NT2/D1 (cell line): ENCODE data around the gene NRP1.

Experiments
- DNase-seq: peaks from one replicate; pipeline ENCODE4 v3.0.0-alpha.2; 2011; ENCODE audit warnings: low read depth, low spot score
- H3K27me3 ChIP-seq: 2 replicates; pipeline ENCODE4 v1.6.0; 2011; ENCODE audit warnings: mild to moderate bottlenecking; ENCODE audit not compliant: insufficient read length, insufficient read depth
- H3K36me3 ChIP-seq: 2 replicates; pipeline ENCODE4 v1.6.1; 2011; ENCODE audit warnings: mild to moderate bottlenecking, low read length, mixed read lengths; ENCODE audit not compliant: insufficient read depth, insufficient read length
- H3K4me1 ChIP-seq: 2 replicates; pipeline ENCODE4 v1.5.1; 2011; ENCODE audit not compliant: insufficient read depth, insufficient read length
- H3K4me3 ChIP-seq: 2 replicates; pipeline ENCODE4 v1.5.1; 2011; ENCODE audit warnings: low read depth; ENCODE audit not compliant: insufficient read length
- H3K9ac ChIP-seq: 2 replicates; pipeline ENCODE4 v1.6.0; 2011; ENCODE audit warnings: low read depth; ENCODE audit not compliant: insufficient read length
- H3K9me3 ChIP-seq: 2 replicates; pipeline ENCODE4 v1.5.1; 2011; ENCODE audit warnings: mild to moderate bottlenecking, low read length; ENCODE audit not compliant: insufficient read depth
- SUZ12 ChIP-seq: IDR thresholded peaks from 2 replicates; pipeline ENCODE4 v1.6.1; 2011; ENCODE audit not compliant: insufficient read length, insufficient read depth; ENCODE audit errors: extremely low read depth
- YY1 ChIP-seq: IDR thresholded peaks from 2 replicates; pipeline ENCODE4 v1.6.1; 2011; ENCODE audit not compliant: insufficient read length, insufficient read depth
- ZNF274 ChIP-seq: IDR thresholded peaks from 2 replicates; pipeline ENCODE4 v1.6.1; 2011; ENCODE audit warnings: mild to moderate bottlenecking, low read depth, low read length

Gene NRP1

DNA sequence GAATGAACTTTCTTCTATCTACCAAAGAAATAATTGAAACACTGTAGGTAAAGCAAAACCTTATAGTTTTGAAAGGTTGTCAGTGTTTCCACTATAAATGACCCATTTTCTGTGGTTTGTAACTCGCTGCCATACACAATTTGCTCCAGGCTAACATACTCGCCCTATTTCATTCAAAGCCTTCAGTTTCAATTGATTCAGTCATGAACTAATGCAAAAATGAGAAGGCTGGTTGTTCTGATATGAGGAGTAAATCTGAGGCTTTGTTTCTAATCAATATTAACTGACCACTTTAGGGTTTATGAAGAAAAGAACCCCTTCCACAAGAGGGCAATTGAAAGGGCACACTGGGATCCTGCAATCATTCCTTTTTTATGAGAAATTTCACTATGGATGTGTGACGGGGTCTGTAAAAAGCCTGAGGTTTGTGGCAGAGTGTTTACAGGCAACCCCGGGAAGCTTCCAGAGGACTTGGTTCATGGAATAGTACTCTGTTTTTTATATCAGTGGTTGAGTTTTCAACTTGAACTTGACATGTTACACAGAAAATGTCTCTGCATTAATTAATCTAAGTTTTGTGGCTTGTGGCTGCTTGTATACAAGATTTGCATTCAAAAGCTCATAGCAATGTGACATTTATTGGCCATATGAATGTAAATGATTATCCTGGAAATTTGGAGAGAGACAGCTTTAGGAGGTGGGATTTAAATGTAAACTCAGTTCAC lies 133.2 kb downstream of the NRP1 start:
- H3K36me3 ChIP-seq, result no peaks in the 10 kb centered on the region
- H3K4me1 ChIP-seq, result no peaks in the 10 kb centered on the region
- H3K27me3 ChIP-seq, result no peaks in the 10 kb centered on the region
- no peak overlapping the region for H3K4me3 ChIP-seq
- H3K9ac ChIP-seq, result no peak overlapping the region
- no peak for DNase-seq
- TF ChIP-seq SUZ12 (no peak), ZNF274 (no peak), YY1 (no peak)
- H3K9me3 ChIP-seq, result no peaks in the 10 kb centered on the region

DNA sequence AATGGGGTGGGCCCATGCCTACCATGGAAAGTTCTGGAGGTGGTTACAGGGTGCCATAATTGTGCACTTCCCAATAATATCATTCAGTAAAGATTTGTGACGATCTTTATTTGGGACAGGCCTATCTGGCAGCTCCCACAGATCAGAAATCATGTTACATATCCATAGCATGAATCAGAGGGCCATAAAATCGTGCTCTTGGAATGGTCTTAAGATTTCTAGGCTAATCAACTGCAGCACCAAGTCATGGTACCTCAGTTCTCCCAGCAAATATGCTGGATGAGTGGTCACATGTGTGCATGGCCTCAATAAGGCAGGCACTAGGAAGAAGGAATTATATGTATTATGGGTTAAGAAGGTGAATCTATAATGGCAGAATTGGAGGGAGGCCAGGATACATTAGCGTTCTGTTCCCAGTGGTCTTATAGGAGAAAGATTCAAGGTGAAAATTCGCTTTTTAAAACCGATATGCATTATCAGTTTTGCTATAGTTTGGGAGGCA lies 134.7 kb downstream of the NRP1 start:
- no peak overlapping the region for H3K4me3 ChIP-seq
- no peaks in the 10 kb centered on the region for H3K4me1 ChIP-seq
- DNase-seq, result no peak
- H3K27me3 ChIP-seq, result no peaks in the 10 kb centered on the region
- no peaks in the 10 kb centered on the region for H3K9me3 ChIP-seq
- no peaks in the 10 kb centered on the region for H3K36me3 ChIP-seq
- TF ChIP-seq SUZ12, result no peak
- TF ChIP-seq YY1, result no peak
- no peak for TF ChIP-seq ZNF274
- no peak overlapping the region for H3K9ac ChIP-seq

DNA sequence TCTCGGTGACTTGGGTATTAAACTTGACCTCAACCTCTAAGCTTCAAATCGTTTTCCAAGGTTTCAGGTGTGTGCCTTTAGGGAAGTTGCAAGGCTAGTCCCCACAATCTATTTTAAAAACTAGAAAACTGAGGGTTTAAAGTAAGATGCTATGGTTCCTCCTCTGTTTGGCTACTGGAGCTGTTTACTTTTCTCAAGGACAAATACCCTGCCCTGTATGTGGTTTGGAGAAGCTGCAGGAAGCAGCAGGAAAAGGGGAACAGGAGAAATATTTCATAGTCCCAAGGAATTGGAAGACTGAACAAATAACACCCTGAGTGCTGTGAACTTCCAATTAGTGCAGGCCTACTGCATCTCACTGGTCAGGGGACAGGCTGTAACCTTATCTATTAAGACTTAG lies 135.9 kb downstream of the NRP1 start:
- no peak for DNase-seq
- TF ChIP-seq ZNF274 (no peak), SUZ12 (no peak), YY1 (no peak)
- Histone ChIP-seq H3K36me3 (no peaks in the 10 kb centered on the region), H3K27me3 (no peaks in the 10 kb centered on the region), H3K9ac (no peak overlapping the region), H3K4me3 (no peak overlapping the region), H3K9me3 (no peaks in the 10 kb centered on the region), H3K4me1 (no peaks in the 10 kb centered on the region)

DNA sequence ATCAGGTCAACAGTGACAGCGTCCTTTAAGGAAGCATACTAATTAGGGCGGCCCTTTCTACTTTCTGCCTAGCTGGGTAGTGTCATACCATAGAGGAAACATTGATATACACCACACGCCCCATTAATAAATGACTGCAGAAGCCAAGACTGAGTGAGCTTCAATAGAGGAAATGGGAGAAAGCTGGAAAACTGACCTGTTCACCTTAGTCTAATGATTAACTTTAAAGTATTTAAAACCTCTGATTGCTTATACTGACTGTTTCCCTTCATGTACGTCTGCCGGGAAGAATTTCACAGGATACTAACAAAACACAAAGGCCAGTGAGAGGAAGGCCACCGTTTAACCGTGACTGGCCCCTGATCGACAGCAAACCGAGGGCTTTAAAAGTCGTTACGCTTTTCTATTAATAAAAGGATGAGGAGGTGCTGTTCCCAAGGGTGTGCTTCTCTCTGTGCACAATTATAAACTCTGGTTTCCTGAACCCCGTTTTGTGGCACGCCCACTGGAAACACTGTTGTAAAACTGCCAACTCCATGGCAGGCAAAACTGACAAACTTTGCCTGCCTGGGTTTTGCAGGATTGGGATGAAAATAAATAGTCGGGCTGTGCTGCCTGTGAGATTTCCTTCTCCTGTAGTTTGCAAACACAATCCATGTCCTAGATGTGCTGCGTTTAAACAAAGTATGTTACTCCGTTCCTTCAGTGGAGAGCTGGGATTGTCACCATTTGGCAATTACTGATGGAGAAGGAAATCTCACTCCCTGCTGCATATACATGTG lies 137.6 kb downstream of the NRP1 start:
- Histone ChIP-seq H3K9me3 (no peaks in the 10 kb centered on the region), H3K27me3 (no peaks in the 10 kb centered on the region), H3K4me1 (no peaks in the 10 kb centered on the region), H3K36me3 (no peaks in the 10 kb centered on the region), H3K4me3 (no peak overlapping the region), H3K9ac (no peak overlapping the region)
- TF ChIP-seq YY1 (no peak), SUZ12 (no peak), ZNF274 (no peak)
- no peak for DNase-seq

DNA sequence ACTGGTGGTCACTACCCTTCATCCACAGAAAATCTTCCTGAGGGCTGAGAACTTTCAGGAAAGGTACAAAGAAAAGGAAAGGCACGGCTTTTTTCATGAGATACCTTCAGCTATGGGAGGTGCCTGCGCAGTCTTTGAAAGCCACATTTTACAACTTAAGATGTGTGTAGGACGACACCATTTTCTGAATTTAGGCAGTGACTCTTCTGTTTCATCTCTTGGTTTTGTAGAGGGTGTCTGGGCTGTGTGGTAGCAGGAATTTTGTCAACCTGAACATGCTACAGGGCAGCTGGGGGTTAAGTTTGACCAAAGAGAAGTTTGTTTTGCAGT lies 138.1 kb downstream of the NRP1 start:
- no peaks in the 10 kb centered on the region for H3K27me3 ChIP-seq
- H3K4me3 ChIP-seq, result no peak overlapping the region
- no peak overlapping the region for H3K9ac ChIP-seq
- no peaks in the 10 kb centered on the region for H3K4me1 ChIP-seq
- no peak for TF ChIP-seq YY1
- no peak for TF ChIP-seq ZNF274
- no peak for TF ChIP-seq SUZ12
- no peaks in the 10 kb centered on the region for H3K36me3 ChIP-seq
- no peaks in the 10 kb centered on the region for H3K9me3 ChIP-seq
- DNase-seq, result no peak

DNA sequence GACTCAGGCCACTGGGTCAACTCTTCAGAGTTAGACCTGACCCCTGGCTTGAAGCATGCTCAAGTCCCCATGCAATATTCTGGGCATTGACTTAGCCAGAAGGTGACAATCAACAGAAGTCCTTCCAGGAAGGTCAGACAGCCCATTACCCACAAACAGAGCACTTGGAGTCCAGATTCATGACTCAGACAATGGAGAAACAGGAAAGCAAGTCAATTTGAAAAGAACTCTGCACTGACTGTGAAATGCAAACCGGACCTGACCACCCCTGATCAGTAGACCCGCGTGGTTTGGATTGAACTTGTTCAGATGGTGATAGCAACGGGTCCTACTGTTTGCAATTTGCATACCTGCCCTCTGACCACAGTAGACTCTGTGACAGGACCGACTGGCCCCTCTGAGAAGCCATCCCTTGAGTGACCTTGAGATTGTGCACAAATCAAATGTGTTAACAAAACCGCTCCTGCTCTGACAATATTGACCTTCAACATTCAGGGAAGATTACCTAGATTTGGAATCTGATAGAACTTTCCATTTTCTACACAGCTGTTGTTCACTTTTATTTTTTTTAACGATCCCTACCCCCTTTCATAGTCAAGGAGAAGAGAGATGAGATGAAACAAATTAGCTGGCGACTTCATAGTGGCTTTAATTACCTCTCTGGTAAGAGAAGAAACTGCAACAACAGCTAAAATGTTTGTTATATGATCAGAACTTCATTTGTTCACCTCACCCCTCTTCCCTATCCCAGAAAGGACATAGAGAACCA lies 138.7 kb downstream of the NRP1 start:
- no peaks in the 10 kb centered on the region for H3K4me1 ChIP-seq
- H3K4me3 ChIP-seq, result no peak overlapping the region
- no peaks in the 10 kb centered on the region for H3K27me3 ChIP-seq
- no peaks in the 10 kb centered on the region for H3K9me3 ChIP-seq
- H3K9ac ChIP-seq, result no peak overlapping the region
- H3K36me3 ChIP-seq, result no peaks in the 10 kb centered on the region
- no peak for DNase-seq
- TF ChIP-seq SUZ12 (no peak), YY1 (no peak), ZNF274 (no peak)
